M059J (cell line): ENCODE data around the gene PCDHB13. TPM values are rescaled to one million over a fixed set of nuclear protein-coding genes. Genes with fewer than 3 reads are reported as not detected.

Experiments
- total RNA-seq: library from RNA; depleted of rRNA; stranded (reverse); fragments of >200 nt; shearing (Covaris generic); gene quantifications from 2 replicates; pipeline ENCODE4 v1.2.3, GENCODE V29; 2014; rRNA removed

The PCDHB13 gene
- total RNA-seq, 1 experiment from 2014 or later = 0.39 TPM

Other genes starting within 250 kb of the PCDHB13 start
- 0.17 TPM in 1 of 2 replicates, not detected in the other for gene PCDHAC2, start 247.4 kb upstream of the PCDHB13 start, total RNA-seq
- gene PCDHB1, start 162.5 kb upstream of the PCDHB13 start, total RNA-seq = not detected in 2 replicates
- gene PCDHB2, start 119.3 kb upstream of the PCDHB13 start, total RNA-seq = 0.32 and 2.1 TPM in 2 replicates
- 3.9 and 8.0 TPM in 2 replicates for gene PCDHB3, start 113.4 kb upstream of the PCDHB13 start, total RNA-seq
- 0.07 TPM in 1 of 2 replicates, not detected in the other for gene PCDHB4, start 92.1 kb upstream of the PCDHB13 start, total RNA-seq
- gene PCDHB5, start 78.7 kb upstream of the PCDHB13 start, total RNA-seq = not detected in 2 replicates
- gene PCDHB6, start 63.9 kb upstream of the PCDHB13 start, total RNA-seq = 0.49 and 0.62 TPM in 2 replicates
- gene PCDHB7, start 41.3 kb upstream of the PCDHB13 start, total RNA-seq = 1.7 and 2.1 TPM in 2 replicates
- gene PCDHB8, start 36.1 kb upstream of the PCDHB13 start, total RNA-seq = 0.98 and 3.8 TPM in 2 replicates
- gene PCDHB16, start 31.5 kb upstream of the PCDHB13 start, total RNA-seq = 3.0 and 8.6 TPM in 2 replicates
- 1.6 and 9.3 TPM in 2 replicates for gene PCDHB9, start 26.8 kb upstream of the PCDHB13 start, total RNA-seq
- gene PCDHB10, start 21.6 kb upstream of the PCDHB13 start, total RNA-seq = 0.49 and 1.3 TPM in 2 replicates
- 0.25 and 0.49 TPM in 2 replicates for gene PCDHB11, start 14.3 kb upstream of the PCDHB13 start, total RNA-seq
- 1.7 and 2.6 TPM in 2 replicates for gene PCDHB12, start 5.2 kb upstream of the PCDHB13 start, total RNA-seq
- gene PCDHB14, start 9.4 kb downstream of the PCDHB13 start, total RNA-seq = 0.44 and 1.9 TPM in 2 replicates
- gene PCDHB15, start 31.5 kb downstream of the PCDHB13 start, total RNA-seq = 0.17 TPM in 1 of 2 replicates, not detected in the other
- 0.05 TPM in 1 of 2 replicates, not detected in the other for gene SLC25A2, start 90.1 kb downstream of the PCDHB13 start, total RNA-seq
- 52.8 and 84.2 TPM in 2 replicates for gene TAF7, start 106.9 kb downstream of the PCDHB13 start, total RNA-seq
- gene PCDHGA1, start 116.6 kb downstream of the PCDHB13 start, total RNA-seq = 0.71 and 0.89 TPM in 2 replicates
- 0.22 and 0.32 TPM in 2 replicates for gene PCDHGA2, start 124.8 kb downstream of the PCDHB13 start, total RNA-seq
- gene PCDHGA3, start 129.9 kb downstream of the PCDHB13 start, total RNA-seq = 0.49 TPM in 1 of 2 replicates, not detected in the other
- 3.3 and 4.9 TPM in 2 replicates for gene PCDHGB1, start 136.2 kb downstream of the PCDHB13 start, total RNA-seq
- gene PCDHGA4, start 141.1 kb downstream of the PCDHB13 start, total RNA-seq = 0.17 and 0.91 TPM in 2 replicates
- 0.25 and 0.57 TPM in 2 replicates for gene PCDHGB2, start 146.1 kb downstream of the PCDHB13 start, total RNA-seq
- 0.02 and 0.10 TPM in 2 replicates for gene PCDHGA5, start 150.2 kb downstream of the PCDHB13 start, total RNA-seq
- 0.49 and 0.54 TPM in 2 replicates for gene PCDHGB3, start 156.3 kb downstream of the PCDHB13 start, total RNA-seq
- 0.07 and 1.1 TPM in 2 replicates for gene PCDHGA6, start 160.0 kb downstream of the PCDHB13 start, total RNA-seq
- gene PCDHGA7, start 168.8 kb downstream of the PCDHB13 start, total RNA-seq = 0.17 TPM in 1 of 2 replicates, not detected in the other
- gene PCDHGB4, start 173.8 kb downstream of the PCDHB13 start, total RNA-seq = not detected in 2 replicates
- 0.07 TPM in 1 of 2 replicates, not detected in the other for gene PCDHGA8, start 178.7 kb downstream of the PCDHB13 start, total RNA-seq
- not detected in 2 replicates for gene PCDHGB5, start 184.0 kb downstream of the PCDHB13 start, total RNA-seq
- 0.02 and 0.17 TPM in 2 replicates for gene PCDHGA9, start 188.9 kb downstream of the PCDHB13 start, total RNA-seq
- 0.02 TPM in 1 of 2 replicates, not detected in the other for gene PCDHGB6, start 194.1 kb downstream of the PCDHB13 start, total RNA-seq
- 0.71 and 0.89 TPM in 2 replicates for gene PCDHGA10, start 199.1 kb downstream of the PCDHB13 start, total RNA-seq
- 7.1 and 7.7 TPM in 2 replicates for gene PCDHGB7, start 203.8 kb downstream of the PCDHB13 start, total RNA-seq
- gene PCDHGA11, start 207.1 kb downstream of the PCDHB13 start, total RNA-seq = 0.05 TPM in 1 of 2 replicates, not detected in the other
- 0.39 TPM in 1 of 2 replicates, not detected in the other for gene PCDHGA12, start 216.6 kb downstream of the PCDHB13 start, total RNA-seq